GM23248 (cell line): Measurements from ENCODE around the gene BAIAP2.

ENCODE experiments used
- EZH2 ChIP-seq: fragments of 200-600 bp; sonication (generic); IDR thresholded peaks from 2 replicates; pipeline ENCODE4 v1.6.1; 2018; ENCODE audit warnings: antibody characterized with exemption, mild to moderate bottlenecking; ENCODE audit not compliant: insufficient read depth, poor library complexity, severe bottlenecking
- EZH2phosphoT487 ChIP-seq: fragments of 200-600 bp; sonication (generic); IDR thresholded peaks from 2 replicates; pipeline ENCODE4 v1.6.1; 2018; ENCODE audit warnings: antibody characterized with exemption, moderate library complexity, mild to moderate bottlenecking, low read depth; ENCODE audit not compliant: insufficient read depth

- TF ChIP-seq EZH2 (no peak), EZH2phosphoT487 (no peak)
Measured at GRCh38 chr17:81162491-81162890, 127.5 kb downstream of the BAIAP2 start.
